T-helper 2 cell (primary cell): ENCODE data around the gene PCDHA3.
"Not testable (repeated sequence)": the region's sequence is repeated elsewhere in the genome, so short reads cannot be mapped to it uniquely, and the experiment has no call there.

Source experiments
- DNase-seq, 5 experiments: peaks; one replicate each; pipeline versions ENCODE4 v3.0.0 to v3.0.0-alpha.2; 2012 to 2022
- total RNA-seq, 2 donors: gene quantifications; one replicate each; lab custom pipeline; 2026; lab: John Stamatoyannopoulos, UW

PCDHA3 gene
- total RNA-seq = 0 to 0.07 reads per million in 2 donors

DNA sequence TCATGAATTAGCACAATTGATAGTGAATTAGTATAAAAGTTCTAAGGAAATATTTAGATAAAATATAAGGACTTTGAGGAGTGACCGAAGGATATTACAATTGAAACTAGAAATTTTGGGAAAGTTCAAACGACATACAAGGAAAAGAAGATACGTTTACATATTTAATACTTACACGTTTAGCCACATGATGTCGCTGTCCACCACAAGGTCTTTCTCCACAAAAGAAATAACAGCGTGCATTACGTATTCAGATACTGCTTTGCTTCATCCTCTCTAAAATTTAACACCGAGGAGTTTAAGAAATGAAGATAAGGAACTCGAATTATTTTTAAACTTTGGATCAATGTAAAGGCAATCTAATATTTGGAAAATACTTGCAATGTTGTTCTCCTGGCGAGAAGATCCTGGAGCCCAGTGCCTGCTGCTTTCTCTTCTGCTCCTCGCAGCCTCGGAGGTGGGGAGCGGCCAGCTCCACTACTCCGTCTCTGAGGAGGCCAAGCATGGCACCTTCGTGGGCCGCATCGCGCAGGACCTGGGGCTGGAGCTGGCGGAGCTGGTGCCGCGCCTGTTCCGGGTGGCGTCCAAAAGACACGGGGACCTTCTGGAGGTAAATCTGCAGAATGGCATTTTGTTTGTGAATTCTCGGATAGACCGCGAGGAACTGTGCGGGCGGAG, at the start of gene PCDHA3:
PCDHA3 (plus strand) TSS at position 242 of the 678 bp plus-strand sequence.
- DNase-seq = no peak

GRCh38 chr5:140753561-140753960, 47.3 kb upstream of the PCDHA3 start:
- no peak for DNase-seq

GRCh38 chr5:140764177-140764973, 36.5 kb upstream of the PCDHA3 start:
- DNase-seq = no peak

GRCh38 chr5:140767444-140767843, 33.4 kb upstream of the PCDHA3 start:
- no peak for DNase-seq

DNA sequence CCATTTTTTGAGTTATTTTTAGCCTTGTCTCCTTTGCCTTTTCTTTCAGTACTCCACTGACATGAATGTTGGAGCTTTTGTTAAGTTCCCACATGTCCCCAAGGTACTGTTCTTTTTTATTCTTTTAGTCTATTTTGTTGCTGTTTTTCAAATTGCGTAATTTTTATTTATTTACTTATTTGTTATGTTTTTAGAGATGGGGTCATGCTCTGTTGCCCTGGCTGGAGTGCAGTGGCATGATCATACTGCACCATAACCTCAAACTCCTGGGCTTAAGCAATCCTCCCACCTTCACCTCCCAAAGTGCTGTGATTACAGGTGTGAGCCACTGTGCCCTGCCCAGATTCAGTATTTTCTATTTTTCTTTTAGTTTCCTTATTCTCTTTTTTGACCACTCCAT, 20.3 kb upstream of the PCDHA3 start:
- no peak for DNase-seq

DNA sequence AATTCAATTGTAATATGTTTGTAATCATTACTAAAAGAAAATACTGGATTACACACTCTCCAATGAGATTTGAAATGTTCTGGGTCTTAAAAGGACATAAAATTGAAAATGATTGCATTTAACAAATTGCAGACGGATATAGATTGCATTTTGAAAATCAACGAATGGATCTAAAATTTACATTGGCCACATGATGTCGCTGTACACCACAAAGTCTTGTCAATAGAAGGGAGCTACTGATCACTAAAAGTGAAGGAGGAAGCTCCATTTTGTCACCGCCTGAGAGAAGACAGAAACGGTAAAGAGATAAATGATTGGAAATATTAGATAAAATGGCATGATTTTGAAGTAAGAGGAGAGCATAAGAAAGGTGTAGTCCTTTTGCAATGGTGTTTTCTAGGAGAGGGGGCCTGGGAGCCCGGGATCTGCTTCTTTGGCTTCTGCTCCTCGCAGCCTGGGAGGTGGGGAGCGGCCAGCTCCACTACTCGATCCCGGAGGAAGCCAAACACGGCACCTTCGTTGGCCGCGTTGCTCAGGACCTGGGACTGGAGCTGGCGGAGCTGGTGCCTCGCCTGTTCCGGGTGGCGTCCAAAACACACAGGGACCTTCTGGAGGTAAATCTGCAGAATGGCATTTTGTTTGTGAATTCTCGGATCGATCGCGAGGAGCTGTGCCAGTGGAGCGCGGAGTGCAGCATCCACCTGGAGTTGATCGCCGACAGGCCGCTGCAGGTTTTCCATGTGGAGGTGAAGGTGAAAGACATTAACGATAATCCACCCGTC, 14.8 kb upstream of the PCDHA3 start, which contains the start of gene PCDHA1:
PCDHA1 (plus strand) TSS at position 236 of the 782 bp plus-strand sequence.
- peak in 1 of 5 experiments; percentile 8 for DNase-seq

DNA sequence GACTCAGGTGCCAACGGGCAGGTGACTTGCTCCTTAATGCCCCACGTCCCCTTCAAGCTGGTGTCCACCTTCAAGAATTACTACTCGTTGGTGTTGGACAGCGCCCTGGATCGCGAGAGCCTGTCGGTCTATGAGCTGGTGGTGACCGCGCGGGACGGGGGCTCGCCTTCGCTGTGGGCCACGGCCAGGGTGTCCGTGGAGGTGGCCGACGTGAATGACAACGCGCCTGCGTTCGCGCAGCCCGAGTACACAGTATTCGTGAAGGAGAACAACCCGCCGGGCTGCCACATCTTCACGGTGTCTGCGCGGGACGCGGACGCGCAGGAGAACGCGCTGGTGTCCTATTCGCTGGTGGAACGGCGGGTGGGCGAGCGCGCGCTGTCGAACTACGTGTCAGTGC, 13.4 kb upstream of the PCDHA3 start:
- DNase-seq = not testable (repeated sequence)

- DNase-seq = not testable (repeated sequence)
Measured at GRCh38 chr5:140787849-140788504, 12.9 kb upstream of the PCDHA3 start.

DNA sequence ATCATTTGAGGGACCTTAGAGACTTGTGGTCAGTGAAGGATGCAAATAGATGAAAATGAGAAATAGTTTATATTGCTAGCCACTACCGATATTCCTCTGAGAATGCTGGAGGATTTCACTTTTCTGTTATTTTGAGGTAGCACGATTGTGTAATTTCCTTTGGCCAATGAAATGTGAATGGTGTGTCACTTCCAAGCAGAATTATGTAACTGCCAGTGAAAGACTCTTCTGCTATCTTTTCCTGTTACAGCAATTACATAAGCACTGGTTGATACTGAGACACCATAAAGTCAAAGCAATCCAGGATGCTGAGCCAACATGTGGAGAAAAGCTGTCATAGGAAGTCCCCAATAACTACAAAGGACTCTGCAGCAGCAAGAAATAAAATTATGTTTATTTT, 9.8 kb upstream of the PCDHA3 start:
- no peak for DNase-seq

GRCh38 chr5:140794595-140795258, 6.1 kb upstream of the PCDHA3 start, which contains the start of gene PCDHA2:
TSS of gene PCDHA2 (plus strand) at chr5:140794852.
- no peak for DNase-seq

- no peak for DNase-seq
Measured at GRCh38 chr5:140795259-140795641, 5.6 kb upstream of the PCDHA3 start.

- DNase-seq = not testable (repeated sequence)
Measured at GRCh38 chr5:140796072-140796717, 4.7 kb upstream of the PCDHA3 start.

GRCh38 chr5:140796718-140797095, 4.2 kb upstream of the PCDHA3 start:
- DNase-seq = no peak

DNA sequence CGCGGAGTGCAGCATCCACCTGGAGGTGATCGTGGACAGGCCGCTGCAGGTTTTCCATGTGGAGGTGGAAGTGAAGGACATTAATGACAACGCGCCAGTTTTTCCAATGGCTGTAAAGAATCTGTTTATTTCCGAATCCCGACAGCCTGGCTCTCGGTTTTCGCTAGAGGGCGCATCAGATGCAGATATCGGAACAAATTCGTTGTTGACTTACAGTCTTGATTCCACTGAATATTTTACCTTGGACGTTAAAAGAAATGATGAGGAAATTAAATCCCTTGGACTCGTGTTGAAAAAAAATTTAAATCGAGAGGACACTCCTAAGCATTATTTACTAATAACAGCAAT, 611 bp downstream of the PCDHA3 start:
- DNase-seq = no peak

DNA sequence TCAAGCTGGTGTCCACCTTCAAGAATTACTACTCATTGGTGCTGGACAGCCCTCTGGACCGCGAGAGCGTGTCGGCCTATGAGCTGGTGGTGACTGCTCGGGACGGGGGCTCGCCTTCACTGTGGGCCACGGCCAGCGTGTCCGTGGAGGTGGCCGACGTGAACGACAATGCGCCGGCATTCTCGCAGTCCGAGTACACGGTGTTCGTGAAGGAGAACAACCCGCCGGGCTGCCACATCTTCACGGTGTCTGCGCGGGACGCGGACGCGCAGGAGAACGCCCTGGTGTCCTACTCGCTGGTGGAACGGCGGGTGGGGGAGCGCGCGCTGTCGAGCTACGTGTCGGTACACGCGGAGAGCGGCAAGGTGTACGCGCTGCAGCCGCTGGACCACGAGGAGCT, 1.5 kb downstream of the PCDHA3 start:
- DNase-seq = not testable (repeated sequence)

GRCh38 chr5:140802781-140803271, 2.0 kb downstream of the PCDHA3 start:
- no peak for DNase-seq

GRCh38 chr5:140806834-140807775, 6.2 kb downstream of the PCDHA3 start, which contains the start of gene PCDHA4:
TSS of gene PCDHA4 (plus strand) at chr5:140807068.
- DNase-seq = no peak

GRCh38 chr5:140808241-140808888, 7.5 kb downstream of the PCDHA3 start:
- DNase-seq = not testable (repeated sequence)

DNA sequence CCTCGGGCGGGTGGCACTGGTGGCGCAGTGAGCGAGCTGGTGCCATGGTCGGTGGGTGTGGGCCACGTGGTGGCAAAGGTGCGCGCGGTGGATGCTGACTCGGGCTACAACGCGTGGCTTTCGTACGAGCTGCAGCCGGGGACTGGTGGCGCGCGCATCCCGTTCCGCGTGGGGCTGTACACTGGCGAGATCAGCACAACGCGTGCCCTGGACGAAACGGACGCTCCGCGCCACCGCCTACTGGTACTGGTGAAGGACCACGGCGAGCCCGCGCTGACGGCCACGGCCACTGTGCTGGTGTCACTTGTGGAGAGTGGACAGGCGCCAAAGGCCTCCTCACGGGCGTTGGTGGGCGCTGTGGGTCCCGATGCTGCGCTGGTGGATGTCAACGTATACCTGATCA, 8.0 kb downstream of the PCDHA3 start:
- no peak for DNase-seq
